ENCODE results near the gene BBS10. TPM values are rescaled to one million over a fixed set of nuclear protein-coding genes. Genes with fewer than 3 reads are reported as not detected.

The BBS10 gene
- total and polyA plus RNA-seq, 2 of the 4 experiments (the other 2 are of a cell fraction), result 4.9 to 10.0 TPM

- H3K4me1 ChIP-seq (ENCODE audit: control insufficient read depth, insufficient read depth, low read length), result peaks cover 3% of the 10 kb centered on the region; the same call in 1 of the 2 replicates
- no peak overlapping the region for H3K27ac ChIP-seq (ENCODE audit: insufficient read depth, low read length)
- DNase-seq, result no peak
- H3K23ac ChIP-seq (ENCODE audit: low read depth, low read length), result no peak overlapping the region
- peaks cover 3% of the 10 kb centered on the region; the same call in 1 of the 2 replicates for H4K20me1 ChIP-seq (ENCODE audit: insufficient read depth, low read length)
- H4K8ac ChIP-seq (ENCODE audit: low read depth in 2 of 2, low read length in 2 of 2), result no peak overlapping the region
- TF ChIP-seq MAFK (IDR thresholded peaks at IDR 0.05; ENCODE audit: low read depth, low read length) (no peak), RFX5 (IDR thresholded peaks at IDR 0.05; ENCODE audit: low read depth, low read length) (no peak), BHLHE40 (IDR thresholded peaks at IDR 0.05; ENCODE audit: low read depth, low read length) (no peak), MAZ (IDR thresholded peaks at IDR 0.05; ENCODE audit: borderline replicate concordance, low read depth, low read length) (no peak), CEBPB (IDR thresholded peaks at IDR 0.05; ENCODE audit: low read depth, low read length) (no peak), RAD21 (IDR thresholded peaks at IDR 0.05; ENCODE audit: low read length) (no peak), NFE2L2 (IDR thresholded peaks at IDR 0.05; ENCODE audit: low read depth, low read length) (no peak), USF2 (IDR thresholded peaks at IDR 0.05; ENCODE audit: low read depth, low read length) (no peak), FOS (IDR thresholded peaks at IDR 0.05; ENCODE audit: low read depth, low read length) (no peak), RCOR1 (IDR thresholded peaks at IDR 0.05; ENCODE audit: insufficient replicate concordance, low read length) (no peak), POLR2A (IDR thresholded peaks at IDR 0.05; ENCODE audit: low read depth, low read length) (no peak), MXI1 (IDR thresholded peaks at IDR 0.05; ENCODE audit: borderline replicate concordance, low read depth, low read length) (no peak), SMC3 (IDR thresholded peaks at IDR 0.05; ENCODE audit: low read depth, low read length) (no peak), CHD1 (IDR thresholded peaks at IDR 0.05; ENCODE audit: low read depth, low read length) (no peak)
- TF ChIP-seq, protein P1, sequence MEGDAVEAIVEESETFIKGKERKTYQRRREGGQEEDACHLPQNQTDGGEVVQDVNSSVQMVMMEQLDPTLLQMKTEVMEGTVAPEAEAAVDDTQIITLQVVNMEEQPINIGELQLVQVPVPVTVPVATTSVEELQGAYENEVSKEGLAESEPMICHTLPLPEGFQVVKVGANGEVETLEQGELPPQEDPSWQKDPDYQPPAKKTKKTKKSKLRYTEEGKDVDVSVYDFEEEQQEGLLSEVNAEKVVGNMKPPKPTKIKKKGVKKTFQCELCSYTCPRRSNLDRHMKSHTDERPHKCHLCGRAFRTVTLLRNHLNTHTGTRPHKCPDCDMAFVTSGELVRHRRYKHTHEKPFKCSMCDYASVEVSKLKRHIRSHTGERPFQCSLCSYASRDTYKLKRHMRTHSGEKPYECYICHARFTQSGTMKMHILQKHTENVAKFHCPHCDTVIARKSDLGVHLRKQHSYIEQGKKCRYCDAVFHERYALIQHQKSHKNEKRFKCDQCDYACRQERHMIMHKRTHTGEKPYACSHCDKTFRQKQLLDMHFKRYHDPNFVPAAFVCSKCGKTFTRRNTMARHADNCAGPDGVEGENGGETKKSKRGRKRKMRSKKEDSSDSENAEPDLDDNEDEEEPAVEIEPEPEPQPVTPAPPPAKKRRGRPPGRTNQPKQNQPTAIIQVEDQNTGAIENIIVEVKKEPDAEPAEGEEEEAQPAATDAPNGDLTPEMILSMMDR (conservative IDR thresholded peaks at IDR 0.05; ENCODE audit: low read depth, low read length), result no peak
- TF ChIP-seq, protein P2, sequence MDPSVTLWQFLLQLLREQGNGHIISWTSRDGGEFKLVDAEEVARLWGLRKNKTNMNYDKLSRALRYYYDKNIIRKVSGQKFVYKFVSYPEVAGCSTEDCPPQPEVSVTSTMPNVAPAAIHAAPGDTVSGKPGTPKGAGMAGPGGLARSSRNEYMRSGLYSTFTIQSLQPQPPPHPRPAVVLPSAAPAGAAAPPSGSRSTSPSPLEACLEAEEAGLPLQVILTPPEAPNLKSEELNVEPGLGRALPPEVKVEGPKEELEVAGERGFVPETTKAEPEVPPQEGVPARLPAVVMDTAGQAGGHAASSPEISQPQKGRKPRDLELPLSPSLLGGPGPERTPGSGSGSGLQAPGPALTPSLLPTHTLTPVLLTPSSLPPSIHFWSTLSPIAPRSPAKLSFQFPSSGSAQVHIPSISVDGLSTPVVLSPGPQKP (IDR thresholded peaks at IDR 0.05; ENCODE audit: borderline replicate concordance, low read depth, low read length), result no peak
- no peak overlapping the region for H3K4me2 ChIP-seq (ENCODE audit: low read depth, low read length)
- H3K4me3 ChIP-seq (ENCODE audit: insufficient read depth, low read depth, low read length), result no peak overlapping the region
- no TSS peak for BruUV-seq (replicated peaks)
- H3K4ac ChIP-seq (ENCODE audit: low read depth, low read length), result no peak overlapping the region
- H4K91ac ChIP-seq (ENCODE audit: insufficient read depth, low read depth, low read length), result no peak overlapping the region
- no peak overlapping the region for H2BK20ac ChIP-seq (ENCODE audit: low read depth, low read length)
- peaks cover 0 to 3% of the 10 kb centered on the region in 2 experiments; a peak in 1 of 4 replicates for H3K79me1 ChIP-seq (ENCODE audit: low read depth in 1 of 2, low read length in 2 of 2)
- in situ Hi-C loops (cut with MboI; ENCODE audit: low sequenced_read_pairs), result no loop called here
- no peaks in the 10 kb centered on the region for H3K27me3 ChIP-seq (ENCODE audit: control insufficient read depth, insufficient read depth, low read length)
- no peak overlapping the region for H2AK9ac ChIP-seq (replicated peaks; ENCODE audit: low read depth, low read length, poor library complexity)
- CTCF ChIA-PET, result no interaction called here
- no CpG with 5 or more reads among the region's 1 CpG for WGBS, 2 experiments (ENCODE audit: extremely low coverage in 2 of 2, insufficient read length in 1 of 2)
- no peak overlapping the region for H3K18ac ChIP-seq (ENCODE audit: low read depth, low read length)
- no peak overlapping the region for H2BK15ac ChIP-seq (ENCODE audit: low read depth, low read length)
- no peaks in the 10 kb centered on the region for H3K9me3 ChIP-seq (ENCODE audit: control insufficient read depth, insufficient read depth, low read length)
- no peak overlapping the region for H2BK5ac ChIP-seq (ENCODE audit: low read depth, low read length, poor library complexity, severe bottlenecking)
- H2BK120ac ChIP-seq (ENCODE audit: low read depth, low read length), result no peak overlapping the region
- H4K5ac ChIP-seq (ENCODE audit: low read depth, low read length), result no peak overlapping the region
- intact Hi-C loops (cut with micrococcal nuclease), result no loop called here
- H3K56ac ChIP-seq (ENCODE audit: extremely low read depth, insufficient read depth, low read length), result no peak overlapping the region
- H2AK5ac ChIP-seq (ENCODE audit: low read depth, low read length), result no peak overlapping the region
- dilution Hi-C loops (cut with HindIII; ENCODE audit: low sequenced_read_pairs, unreplicated experiment), result no loop called here
- ATAC-seq (ENCODE audit: low read depth), result no peak
- H3K14ac ChIP-seq (replicated peaks; ENCODE audit: low read depth, low read length), result no peak overlapping the region
- peaks cover 7% of the 10 kb centered on the region for H3K36me3 ChIP-seq (ENCODE audit: control insufficient read depth, insufficient read depth, low read length)
- H2AFZ ChIP-seq (replicated peaks; ENCODE audit: low read length, poor library complexity), result no peak overlapping the region
- H3K9ac ChIP-seq (ENCODE audit: low read depth, low read length), result no peak overlapping the region
- POLR2A ChIA-PET (ENCODE audit: unreplicated experiment), result no interaction called here
- peaks cover 5% of the 10 kb centered on the region for H3K9me1 ChIP-seq (ENCODE audit: insufficient read depth, low read length)
Measured at GRCh38 chr12:76379261-76379660, 31.0 kb upstream of the BBS10 start.
